GM18511 (cell line): ENCODE measurements around the gene RBM19.

Experiments used
- ATAC-seq: cut with Tn5 transposase; IDR thresholded peaks from one replicate; pipeline ENCODE4 v1.9.1; 2021; ENCODE audit warnings: mild to moderate bottlenecking, moderate library complexity; ENCODE audit not compliant: unreplicated experiment

The RBM19 gene

DNA sequence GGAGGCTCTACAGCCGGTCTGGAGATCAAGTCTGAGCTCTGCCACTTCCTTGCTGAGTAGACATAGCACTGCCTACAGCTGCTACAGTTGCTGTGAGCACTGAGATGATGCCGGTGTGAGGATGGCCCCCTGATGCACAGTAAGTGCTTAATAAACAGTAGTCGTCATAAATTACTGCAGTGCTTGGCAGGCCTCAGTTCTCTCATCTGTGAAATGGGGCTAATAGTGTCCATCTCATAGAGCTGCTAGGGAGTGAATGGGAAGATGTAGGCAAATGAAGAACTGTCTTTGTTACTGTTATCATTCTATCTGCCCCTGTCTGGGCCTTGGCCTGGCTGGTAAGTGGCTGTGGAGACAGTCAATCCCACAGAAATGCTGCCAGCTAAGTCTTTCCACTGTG is 124.3 kb downstream of the RBM19 start:
- no peak for ATAC-seq

- no peak for ATAC-seq
Measured at GRCh38 chr12:113840401-113841042, 125.6 kb downstream of the RBM19 start.

DNA sequence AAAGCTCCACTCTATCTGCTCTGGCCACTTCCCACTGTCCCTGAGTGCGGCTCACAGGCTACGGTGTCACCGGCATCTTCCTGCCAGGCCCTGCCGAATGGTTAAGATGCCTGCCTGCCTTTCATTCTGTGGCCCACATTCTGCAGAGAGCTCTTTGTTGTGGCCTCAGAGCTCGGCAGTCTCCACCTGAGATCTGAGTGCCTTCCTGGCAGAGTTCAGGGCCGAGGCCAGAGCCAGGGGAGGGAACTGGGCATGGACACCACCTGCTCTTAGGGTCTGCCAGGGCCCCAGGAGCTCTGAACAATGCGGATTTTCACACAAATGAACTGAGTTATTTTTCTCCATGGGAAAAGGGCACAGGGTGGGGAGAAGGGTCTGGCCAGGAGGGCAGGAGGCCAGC is 127.2 kb downstream of the RBM19 start:
- no peak for ATAC-seq

GRCh38 chr12:113837528-113838296 is 128.4 kb downstream of the RBM19 start:
- ATAC-seq, result no peak

GRCh38 chr12:113837084-113837483 is 129.0 kb downstream of the RBM19 start:
- ATAC-seq, result no peak

- no peak for ATAC-seq
Measured at GRCh38 chr12:113835896-113836295, 130.2 kb downstream of the RBM19 start.

DNA sequence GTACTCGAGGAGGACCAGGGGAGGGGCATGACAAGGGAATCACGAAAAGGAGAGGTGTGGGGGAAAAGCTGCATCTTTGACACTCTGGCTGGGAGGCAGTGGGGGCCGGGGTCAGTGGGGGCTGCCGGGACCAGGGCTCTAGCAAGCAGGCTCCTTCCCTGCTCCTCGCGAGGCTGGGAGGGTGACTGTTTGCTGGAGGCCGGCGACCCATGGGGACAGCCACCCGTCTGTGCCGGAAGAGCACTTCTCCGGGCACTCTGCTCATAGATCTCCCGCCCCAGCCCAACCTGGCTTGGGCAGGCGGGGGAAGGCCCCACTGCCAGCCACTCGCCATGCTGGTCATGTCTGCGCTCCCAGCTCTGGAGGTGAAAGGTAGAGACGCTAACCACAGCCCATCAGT is 130.7 kb downstream of the RBM19 start:
- no peak for ATAC-seq

DNA sequence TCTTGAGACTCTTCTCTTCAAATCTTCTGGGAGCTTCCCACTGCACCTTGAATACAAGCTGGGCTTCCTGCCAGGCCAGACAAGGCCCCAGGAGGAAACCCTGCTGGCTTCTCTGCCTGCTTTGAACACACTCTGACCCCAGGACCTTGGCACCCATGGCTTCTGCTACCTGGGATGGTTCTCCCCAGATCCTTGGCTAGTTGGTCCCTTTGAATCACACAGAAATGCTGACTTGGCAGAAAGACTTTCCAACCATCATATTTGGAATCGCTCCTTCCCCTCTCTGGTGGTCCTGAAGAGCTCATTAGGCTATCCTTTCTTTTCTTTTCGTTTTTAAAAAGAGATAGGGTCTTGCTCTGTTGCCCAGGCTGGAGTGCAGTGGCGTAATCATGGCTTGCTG is 132.7 kb downstream of the RBM19 start:
- no peak for ATAC-seq

GRCh38 chr12:113831476-113831875 is 134.6 kb downstream of the RBM19 start:
- no peak for ATAC-seq

DNA sequence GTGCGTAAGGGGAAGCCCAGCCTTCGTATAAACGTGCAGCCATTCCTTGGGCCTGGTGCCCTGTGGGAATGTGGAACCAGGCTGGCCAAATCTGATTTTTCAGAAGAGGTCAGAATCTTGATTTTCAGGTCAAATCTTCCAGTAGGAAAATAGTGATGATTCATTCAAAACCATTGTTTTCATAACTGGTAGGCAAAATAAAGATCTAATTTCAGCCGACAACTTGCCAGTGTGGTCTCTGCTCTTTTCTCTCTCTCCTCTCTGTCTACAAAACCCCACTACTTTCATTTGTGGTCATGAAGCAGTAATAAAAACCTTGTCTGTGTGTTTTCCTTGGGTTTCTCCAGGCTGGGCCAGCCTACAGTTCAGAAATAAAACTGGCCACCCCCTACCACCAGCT is 135.1 kb downstream of the RBM19 start:
- no peak for ATAC-seq

- no peak for ATAC-seq
Measured at GRCh38 chr12:113829212-113829611, 136.9 kb downstream of the RBM19 start.

DNA sequence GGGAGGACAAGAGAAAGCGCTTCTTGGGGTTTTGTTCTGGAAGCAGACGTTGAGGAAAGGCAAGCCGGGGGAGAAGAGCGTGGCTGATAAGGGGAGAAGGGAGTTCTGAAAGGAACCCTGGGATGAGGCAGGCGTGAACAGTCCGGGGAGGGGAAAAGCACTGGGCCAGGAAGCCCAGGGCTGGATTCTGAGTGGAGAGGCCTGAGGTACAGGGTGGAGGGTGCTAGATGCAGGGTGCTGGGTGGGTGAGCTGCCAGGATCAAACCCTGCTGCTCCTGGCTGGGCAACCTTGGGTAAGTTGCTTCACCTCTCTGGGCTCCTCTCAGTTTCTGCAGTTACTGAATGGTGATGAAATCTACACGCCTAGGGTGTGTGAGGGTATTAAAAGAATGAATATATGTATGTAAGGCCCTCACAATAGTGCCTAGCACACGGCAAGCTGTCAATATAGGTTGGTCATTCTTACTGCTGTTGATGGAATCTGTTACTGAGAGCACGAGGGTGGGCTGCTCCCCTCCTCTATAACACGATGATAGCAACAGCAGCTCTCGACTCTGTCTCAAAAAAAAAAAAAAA is 138.5 kb downstream of the RBM19 start:
- no peak for ATAC-seq

GRCh38 chr12:113826805-113827538 is 139.2 kb downstream of the RBM19 start:
- no peak for ATAC-seq

DNA sequence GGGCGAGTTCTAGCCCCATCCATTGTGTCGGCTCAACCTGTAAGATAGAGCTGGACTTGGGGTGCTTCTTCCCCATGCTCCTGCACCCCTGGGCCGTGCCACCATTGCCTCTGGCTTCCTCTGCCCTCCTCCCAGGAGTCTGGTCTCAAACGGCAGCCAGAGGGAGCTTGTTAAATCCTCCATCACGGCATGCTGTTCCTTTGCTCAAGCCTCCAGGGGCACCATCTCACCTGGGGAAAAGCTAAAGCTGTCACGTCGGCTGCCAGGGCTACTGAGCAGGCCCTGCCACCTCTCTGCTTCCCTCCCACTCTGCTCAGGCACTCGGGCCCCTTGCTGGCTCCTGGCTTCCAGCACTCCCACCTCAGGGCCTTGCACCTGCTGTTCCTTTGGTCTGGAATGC is 140.4 kb downstream of the RBM19 start:
- ATAC-seq, result no peak

- no peak for ATAC-seq
Measured at GRCh38 chr12:113823816-113824215, 142.3 kb downstream of the RBM19 start.

- ATAC-seq, result no peak
Measured at GRCh38 chr12:113823016-113823415, 143.1 kb downstream of the RBM19 start.

DNA sequence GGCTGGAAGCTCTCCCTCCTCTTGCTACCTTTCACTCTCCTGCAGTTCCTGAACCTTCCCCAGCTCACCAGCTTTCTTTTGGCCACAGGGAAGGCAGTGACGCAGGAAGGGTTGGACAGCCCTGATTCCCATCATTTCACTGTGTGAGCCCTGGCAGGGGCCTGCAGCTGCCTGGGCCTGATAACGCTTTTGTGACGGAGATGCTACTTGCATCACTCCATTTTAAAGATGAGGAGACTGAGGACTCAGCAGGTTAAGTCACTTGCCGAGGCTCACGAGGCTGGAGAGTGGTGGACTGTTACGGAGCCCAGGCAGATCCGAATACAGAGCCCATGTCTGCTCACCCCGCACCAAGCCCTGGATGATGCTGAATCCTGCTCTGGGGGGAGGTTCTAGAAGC is 145.3 kb downstream of the RBM19 start:
- no peak for ATAC-seq

GRCh38 chr12:113820309-113820708 is 145.8 kb downstream of the RBM19 start:
- ATAC-seq, result no peak

DNA sequence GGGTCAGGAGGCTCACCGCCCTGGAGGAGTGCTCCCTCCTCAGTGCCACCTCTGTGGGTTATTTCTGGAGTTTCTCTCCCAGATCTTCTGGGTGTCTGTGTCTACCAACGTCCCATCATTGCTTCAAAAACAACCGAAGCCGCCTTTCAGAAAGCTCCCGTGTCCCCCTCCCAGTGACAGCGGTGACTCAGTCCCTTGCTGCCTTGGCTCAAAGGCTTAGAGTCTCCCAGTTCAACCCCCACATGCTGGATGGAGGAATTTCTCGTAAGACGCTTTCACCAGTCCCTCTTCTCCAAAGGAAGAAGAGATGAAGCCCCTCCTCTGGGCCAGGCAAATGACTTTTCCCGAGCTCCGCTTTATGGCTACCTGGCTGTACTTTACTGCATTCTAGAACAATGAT is 146.6 kb downstream of the RBM19 start:
- ATAC-seq, result no peak

GRCh38 chr12:113818833-113819232 is 147.3 kb downstream of the RBM19 start:
- no peak for ATAC-seq

DNA sequence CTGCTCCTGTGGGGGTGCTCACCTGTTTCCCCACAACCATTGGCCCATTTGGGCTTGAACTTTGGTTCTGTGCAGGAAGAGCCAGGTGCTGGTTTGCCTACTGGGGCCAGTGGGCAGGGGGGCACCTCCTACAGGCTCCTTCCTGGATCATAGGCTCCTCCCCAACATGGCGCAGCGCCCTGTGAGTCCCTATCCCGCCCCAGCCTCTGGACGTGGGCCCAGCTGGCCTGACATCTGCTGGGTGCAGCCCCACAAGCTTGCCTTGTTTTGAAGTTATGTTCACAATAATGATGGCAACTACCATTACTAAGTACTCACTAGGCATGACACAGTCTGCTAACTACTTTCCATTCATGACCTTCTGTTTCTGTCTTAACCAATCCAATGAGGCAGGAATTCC is 147.8 kb downstream of the RBM19 start:
- no peak for ATAC-seq

DNA sequence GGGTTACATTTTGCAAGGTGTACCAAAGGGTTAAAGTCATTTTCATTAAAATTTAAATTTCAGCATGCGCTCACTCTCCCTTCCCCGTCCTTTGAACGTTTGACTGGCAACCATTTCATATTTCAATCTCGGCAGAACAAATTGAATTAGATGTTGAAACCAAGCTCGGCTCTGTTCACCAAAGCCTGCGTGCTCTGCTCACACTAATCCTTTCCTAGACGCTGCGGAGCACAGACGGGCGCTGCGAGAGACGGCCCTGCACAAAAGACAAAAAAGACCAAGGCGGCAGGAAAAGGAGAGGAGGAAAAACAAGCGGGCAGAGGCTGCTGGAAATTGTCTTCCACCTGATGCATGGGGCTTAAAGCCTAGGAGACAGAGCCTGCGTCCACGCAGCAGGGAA is 149.3 kb downstream of the RBM19 start:
- ATAC-seq, result no peak
